ENCODE results near the gene KRT13.

The KRT13 gene

DNA sequence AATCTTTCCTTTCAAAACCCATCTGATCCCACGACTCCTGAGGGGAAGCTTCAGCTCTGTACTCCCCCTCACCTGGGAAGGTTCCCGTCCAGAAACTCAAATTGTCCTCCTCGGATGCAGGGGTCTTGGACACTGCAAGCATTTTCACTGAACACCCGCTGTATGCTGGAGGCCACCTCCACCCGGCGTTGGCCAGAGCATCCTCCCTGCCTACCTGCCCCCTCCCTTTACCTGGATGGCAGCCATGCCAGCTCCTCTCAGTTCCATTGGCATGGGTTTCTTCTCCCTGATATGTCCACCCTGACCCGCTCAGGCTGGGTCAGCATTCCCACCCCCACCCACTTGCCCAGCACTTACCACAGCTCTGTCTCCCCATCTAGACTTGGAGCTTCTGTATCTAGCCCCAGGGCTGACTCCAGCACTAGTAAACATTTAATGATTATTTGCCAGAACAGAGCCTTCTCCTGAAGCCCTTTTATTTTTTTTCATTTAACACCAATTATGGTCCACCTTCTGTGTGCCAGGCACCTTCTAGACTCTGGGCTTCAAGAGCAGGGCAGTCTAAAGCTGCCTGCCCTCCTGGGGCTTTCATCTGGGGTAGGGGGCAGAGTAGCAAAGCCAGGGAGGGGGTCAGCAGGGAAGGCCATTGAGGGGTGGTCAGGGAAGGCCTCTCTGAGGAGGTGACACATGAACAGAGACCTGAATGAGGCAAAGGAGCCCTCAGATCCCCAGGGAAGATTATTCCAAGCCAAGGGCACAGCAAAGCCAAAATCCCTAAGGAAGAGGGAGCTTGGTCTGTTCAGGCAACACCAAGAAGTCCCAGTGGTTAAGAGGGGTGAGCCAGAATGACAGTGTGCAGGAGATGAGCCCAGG, 31.6 kb upstream of the KRT13 start:
- no peak for DNase-seq

DNA sequence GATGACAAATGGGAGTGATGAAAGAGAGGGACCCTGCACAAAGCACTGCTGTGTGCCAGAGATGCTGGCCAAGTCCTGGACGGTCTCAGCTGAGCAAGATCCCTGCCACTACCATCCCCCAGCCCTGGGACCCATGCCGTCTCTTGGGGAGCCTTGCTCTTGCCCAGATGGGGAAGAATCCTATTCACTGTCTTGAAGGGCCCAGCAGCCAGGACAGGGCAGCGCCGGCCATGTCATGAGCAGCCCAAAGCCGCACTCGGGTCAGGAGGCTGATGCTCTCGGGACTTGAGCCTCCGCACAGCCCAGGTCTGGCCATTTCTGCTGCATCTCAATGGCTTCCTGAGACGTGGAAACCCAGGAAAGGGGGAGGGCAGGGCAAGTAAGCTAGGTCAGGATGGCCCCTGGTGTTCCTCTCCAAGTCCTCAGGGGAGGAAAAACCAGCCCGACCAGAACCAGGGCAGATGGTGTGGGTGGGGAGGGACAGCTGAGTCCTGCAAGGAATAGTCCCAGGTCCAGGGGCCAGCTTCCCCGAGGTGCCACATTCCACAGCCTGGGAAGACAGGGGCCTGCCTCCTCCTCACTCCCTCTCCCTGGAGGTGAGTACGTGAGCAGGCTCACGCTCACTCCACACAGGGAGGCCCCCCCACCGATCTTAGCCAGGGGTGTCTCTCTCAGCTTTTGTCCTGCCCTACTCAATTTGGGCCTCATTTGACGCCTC, 30.5 kb upstream of the KRT13 start:
- no peak for DNase-seq

GRCh38 chr17:41534899-41535546, 29.6 kb upstream of the KRT13 start:
- DNase-seq: no peak

DNA sequence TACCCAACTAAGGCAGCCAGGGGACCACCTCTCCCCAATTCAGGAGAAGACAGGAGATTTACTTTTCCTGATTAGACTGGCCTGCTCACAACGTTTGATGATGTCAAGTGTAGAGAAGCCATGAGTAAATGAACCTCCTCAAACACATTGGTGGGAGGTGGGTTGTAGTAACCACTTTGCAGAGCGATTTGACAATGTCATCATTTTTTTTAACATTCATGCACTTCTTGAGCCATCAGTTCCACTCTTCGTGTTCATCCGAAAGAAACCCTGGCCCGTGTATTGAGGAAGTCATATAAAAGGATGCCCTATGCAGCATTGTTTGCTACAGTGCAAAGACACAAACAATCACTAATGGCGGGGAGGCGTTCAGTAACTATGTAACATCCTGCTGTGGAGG, 28.2 kb upstream of the KRT13 start:
- DNase-seq: no peak

GRCh38 chr17:41532947-41533570, 27.6 kb upstream of the KRT13 start:
- DNase-seq: no peak

DNA sequence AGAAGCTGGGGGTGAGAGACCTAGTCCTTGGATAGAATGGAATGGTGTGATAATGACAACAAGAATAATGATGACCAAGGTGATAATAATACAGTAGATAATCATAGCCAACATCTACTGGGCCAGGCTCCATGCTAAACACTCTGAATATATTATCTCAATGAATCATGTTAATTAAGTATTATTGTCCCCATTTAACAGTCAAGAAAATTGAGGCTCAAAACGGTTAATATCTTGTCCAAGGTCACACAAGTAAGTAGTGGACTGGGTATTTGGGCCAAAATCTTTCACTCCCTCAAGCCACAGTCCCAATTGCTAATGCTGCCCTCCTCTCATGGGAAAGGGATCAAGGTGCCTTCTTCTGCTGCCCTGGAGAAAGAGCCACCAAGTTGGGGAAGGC, 26.6 kb upstream of the KRT13 start:
- no peak for DNase-seq

GRCh38 chr17:41530062-41531048, 24.9 kb upstream of the KRT13 start:
- DNase-seq: no peak

GRCh38 chr17:41529491-41529915, 24.1 kb upstream of the KRT13 start:
- DNase-seq: no peak

GRCh38 chr17:41528959-41529353, 23.5 kb upstream of the KRT13 start:
- no peak for DNase-seq

DNA sequence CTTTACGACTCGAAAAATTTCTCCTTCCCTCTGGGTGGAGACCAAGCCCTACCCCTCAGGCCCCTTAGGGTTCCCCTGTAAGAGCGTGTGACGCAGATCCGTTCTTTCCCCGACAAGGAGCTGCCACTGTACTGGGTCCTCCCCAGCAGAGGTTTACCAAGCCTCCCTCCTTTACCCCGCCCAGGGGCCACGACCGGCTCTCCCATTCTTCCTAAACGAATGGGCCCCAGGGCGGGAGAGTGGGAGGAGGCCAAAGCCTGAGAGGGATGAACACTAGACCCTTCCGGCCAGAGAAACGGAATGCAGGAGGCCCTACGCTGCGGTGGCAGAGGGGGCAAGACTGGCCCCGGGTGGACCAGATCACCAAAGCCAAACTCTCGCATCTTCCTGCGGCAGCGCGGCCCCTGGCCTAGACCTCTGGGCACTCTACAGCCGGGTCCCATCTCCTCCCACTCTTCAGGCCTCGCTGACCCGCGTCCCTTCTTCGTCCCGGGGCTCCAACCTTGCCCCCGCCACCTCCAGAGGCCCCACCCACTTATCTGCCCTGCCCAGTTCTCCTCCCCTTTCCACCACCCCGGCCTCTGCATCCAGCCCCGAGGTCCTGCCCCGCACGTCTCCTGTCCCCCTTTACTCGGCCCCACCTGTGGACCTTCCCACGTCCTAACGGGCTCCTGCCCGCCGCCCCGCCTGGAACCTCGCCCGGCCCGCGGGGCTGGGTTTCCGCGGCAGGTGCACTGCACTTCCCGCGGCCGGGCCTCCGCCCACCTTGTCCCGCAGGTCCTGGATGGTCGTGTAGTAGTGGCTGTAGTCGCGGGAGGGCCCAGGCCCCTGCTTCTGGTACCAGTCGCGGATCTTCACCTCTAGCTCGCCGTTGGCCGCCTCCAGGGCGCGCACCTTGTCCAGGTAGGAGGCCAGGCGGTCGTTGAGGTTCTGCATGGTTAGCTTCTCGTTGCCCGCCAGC, 21.9 kb upstream of the KRT13 start:
- DNase-seq: no peak

- DNase-seq: no peak
These were observed 18.8 kb upstream of the KRT13 start for GRCh38 chr17:41524261-41524660.

GRCh38 chr17:41523787-41524186, 18.4 kb upstream of the KRT13 start:
- no peak for DNase-seq

DNA sequence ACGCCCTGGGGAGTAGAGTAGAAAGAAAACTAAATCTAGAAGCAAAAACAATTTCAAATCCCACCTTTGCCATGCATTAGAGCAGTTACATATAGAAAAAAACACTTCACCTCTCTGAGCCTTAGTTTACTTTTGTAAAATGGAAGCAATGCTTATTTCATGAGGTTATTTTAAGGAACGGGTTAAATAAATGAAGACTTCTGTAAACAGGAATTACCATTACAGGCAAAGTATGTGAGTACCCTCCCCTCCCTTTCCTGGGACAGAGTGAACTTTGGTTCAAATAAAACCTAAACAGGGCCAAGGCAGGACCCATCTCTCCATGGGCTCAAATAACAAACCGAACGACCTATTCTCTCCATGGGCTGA, 17.8 kb upstream of the KRT13 start:
- no peak for DNase-seq

GRCh38 chr17:41522301-41523224, 17.2 kb upstream of the KRT13 start:
- DNase-seq: no peak

DNA sequence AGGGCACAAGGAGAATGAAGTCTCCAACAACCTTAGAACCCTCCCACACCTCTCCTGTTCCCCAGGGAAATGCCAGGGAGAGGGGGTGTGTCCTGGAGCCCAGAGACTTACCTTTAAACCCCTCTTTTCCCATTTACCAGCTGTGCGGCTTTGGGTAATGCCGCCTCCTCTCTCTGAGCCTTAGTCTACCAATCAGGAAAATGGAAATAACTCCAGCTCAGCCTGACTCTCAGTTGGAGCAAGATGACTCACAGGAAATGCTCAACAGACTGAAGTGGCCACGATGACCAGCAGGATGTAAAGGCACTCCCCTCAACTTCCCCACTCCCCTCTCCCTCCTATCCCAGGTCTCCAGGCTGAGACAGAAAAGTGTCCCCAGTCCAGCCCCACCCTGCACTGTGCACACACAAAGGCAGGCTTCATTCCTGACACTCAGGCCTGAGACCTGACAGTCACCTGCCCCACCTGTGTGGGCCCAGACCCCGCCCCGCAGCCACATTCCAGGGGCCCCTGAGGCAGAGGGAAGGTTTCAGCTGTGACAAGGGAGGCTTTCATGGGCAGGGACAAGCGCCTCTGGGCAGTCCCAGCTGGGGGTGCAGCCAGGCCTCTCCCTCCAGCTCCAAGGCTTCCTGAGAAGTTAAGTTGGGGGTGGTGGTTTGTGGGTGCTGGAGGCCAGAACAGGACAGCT, 16.3 kb upstream of the KRT13 start:
- no peak for DNase-seq

GRCh38 chr17:41520821-41521521, 15.6 kb upstream of the KRT13 start:
- DNase-seq: no peak

DNA sequence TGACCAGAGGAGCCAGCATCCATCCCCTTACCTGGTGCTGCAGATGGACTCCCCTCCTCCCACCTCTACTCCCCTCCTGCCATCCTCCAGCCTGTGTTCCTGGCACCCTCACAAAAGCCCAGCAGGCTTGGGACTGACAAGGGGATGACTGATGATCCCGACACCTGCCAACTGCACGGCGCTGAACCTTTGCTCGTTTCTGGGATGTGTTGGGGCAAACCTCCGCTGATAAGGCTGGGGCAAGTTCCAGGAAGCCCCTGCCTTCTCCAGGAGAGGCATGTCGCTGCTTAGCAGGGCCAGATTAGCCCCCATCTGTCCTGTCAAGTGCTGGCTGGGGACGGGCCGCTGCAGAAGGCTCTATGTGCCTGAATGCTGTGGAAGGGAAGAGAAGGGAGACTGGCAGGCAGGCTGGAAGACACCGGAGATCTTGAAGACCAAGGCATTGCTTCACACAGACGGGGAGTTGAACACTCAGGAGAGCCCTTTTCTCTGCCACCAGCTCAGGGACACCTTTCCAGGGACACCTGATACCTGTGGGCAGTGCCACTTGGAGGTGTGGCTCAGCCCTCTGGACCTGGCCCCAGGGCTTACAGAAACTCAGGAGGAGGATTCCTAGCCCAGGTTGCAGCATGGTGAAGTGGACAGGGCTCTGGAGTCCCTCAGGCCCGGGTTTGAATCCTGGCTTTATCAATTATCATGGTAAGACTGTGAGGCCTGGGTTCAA, 14.3 kb upstream of the KRT13 start:
- no peak for DNase-seq
